IMR-90 (cell line): ENCODE results near the gene TNFRSF11A. TPM values are rescaled to one million over a fixed set of nuclear protein-coding genes. Genes with fewer than 3 reads are reported as not detected.

Source experiments
- ATAC-seq: fragments of 200-7000 bp; cut with Tn5 transposase; 2 replicates; pipeline ENCODE4 v1.9.1; 2020; ENCODE audit warnings: low read depth, mild to moderate bottlenecking, moderate library complexity
- BruUV-seq: library from RNA; stranded (reverse); fragments of 400-500 nt; replicated peaks from 2 replicates; lab custom pipeline; 2021; lab: Mats Ljungman, UMichigan
- CTCF ChIA-PET: fragments of 300-600 bp; formaldehyde crosslinking; extraction: SDS; loops from one replicate; lab custom pipeline; 2021; ENCODE audit warnings: antibody characterized with exemption; lab: Yijun Ruan, JAX
- POLR2A ChIA-PET: fragments of 300-600 bp; sonication (Branson Sonifier 250); formaldehyde crosslinking; loops from one replicate; lab custom pipeline; 2022; ENCODE audit warnings: antibody characterized with exemption; ENCODE audit not compliant: unreplicated experiment; lab: Charles Lee
- DNase-seq: peaks from one replicate; pipeline ENCODE4 v3.0.0; 2013
- H2AFZ ChIP-seq: replicated peaks from 2 replicates; pipeline ENCODE3; 2013; ENCODE audit warnings: low read length, mild to moderate bottlenecking; ENCODE audit not compliant: poor library complexity
- H2AK5ac ChIP-seq: 2 replicates; pipeline ENCODE4 v1.6.1; 2013; ENCODE audit warnings: low read depth, low read length, inconsistent platforms
- H2AK9ac ChIP-seq: replicated peaks from 2 replicates; pipeline ENCODE3; 2013; ENCODE audit warnings: mild to moderate bottlenecking, low read depth, low read length, moderate library complexity; ENCODE audit not compliant: poor library complexity
- H2BK120ac ChIP-seq: 2 replicates; pipeline ENCODE4 v1.6.1; 2013; ENCODE audit warnings: low read depth, low read length, inconsistent platforms
- H2BK15ac ChIP-seq: 3 replicates; pipeline ENCODE4 v1.6.1; 2013; ENCODE audit warnings: low read depth, low read length, inconsistent platforms
- H2BK20ac ChIP-seq: 2 replicates; pipeline ENCODE4 v1.6.1; 2013; ENCODE audit warnings: low read depth, mild to moderate bottlenecking, inconsistent platforms, low read length, moderate library complexity
- H2BK5ac ChIP-seq: 2 replicates; pipeline ENCODE4 v1.6.1; 2013; ENCODE audit warnings: mild to moderate bottlenecking, low read depth, low read length, inconsistent platforms; ENCODE audit not compliant: poor library complexity, severe bottlenecking
- H3K14ac ChIP-seq: replicated peaks from 2 replicates; pipeline ENCODE4 v1.6.1; 2013; ENCODE audit warnings: low read depth, low read length, inconsistent platforms
- H3K18ac ChIP-seq: 2 replicates; pipeline ENCODE4 v1.6.1; 2013; ENCODE audit warnings: low read depth, low read length, control low read depth
- H3K23ac ChIP-seq: 2 replicates; pipeline ENCODE4 v1.6.1; 2013; ENCODE audit warnings: low read depth, low read length, inconsistent platforms
- H3K27ac ChIP-seq: 2 replicates; pipeline ENCODE4 v1.5.1; 2013; ENCODE audit warnings: mild to moderate bottlenecking, control low read depth, low read length; ENCODE audit not compliant: insufficient read depth
- H3K27me3 ChIP-seq: 2 replicates; pipeline ENCODE4 v1.6.1; 2013; ENCODE audit warnings: low read length; ENCODE audit not compliant: control insufficient read depth, insufficient read depth
- H3K36me3 ChIP-seq: 2 replicates; pipeline ENCODE4 v1.6.1; 2013; ENCODE audit warnings: low read length, mixed read lengths; ENCODE audit not compliant: control insufficient read depth, insufficient read depth
- H3K4ac ChIP-seq: 2 replicates; pipeline ENCODE4 v1.6.1; 2013; ENCODE audit warnings: low read depth, low read length, inconsistent platforms
- H3K4me1 ChIP-seq: 2 replicates; pipeline ENCODE4 v1.6.1; 2013; ENCODE audit warnings: low read length, mixed read lengths; ENCODE audit not compliant: control insufficient read depth, insufficient read depth
- H3K4me2 ChIP-seq: 2 replicates; pipeline ENCODE4 v1.6.1; 2013; ENCODE audit warnings: low read depth, mild to moderate bottlenecking, control low read depth, low read length, moderate library complexity
- H3K4me3 ChIP-seq: 2 replicates; pipeline ENCODE4 v1.5.1; 2013; ENCODE audit warnings: low read depth, mild to moderate bottlenecking, control low read depth, low read length, moderate library complexity; ENCODE audit not compliant: insufficient read depth
- H3K56ac ChIP-seq: 2 replicates; pipeline ENCODE4 v1.6.1; 2013; ENCODE audit warnings: low read length, inconsistent platforms; ENCODE audit not compliant: insufficient read depth; ENCODE audit errors: extremely low read depth
- H3K79me1 ChIP-seq, 2 experiments: 2 replicates each; pipeline ENCODE4 v1.6.1; 2013; ENCODE audit warnings: low read length in 2 of 2, inconsistent platforms in 1 of 2, low read depth in 1 of 2
- H3K9ac ChIP-seq: 2 replicates; pipeline ENCODE4 v1.6.1; 2013; ENCODE audit warnings: low read depth, low read length, control low read depth
- H3K9me1 ChIP-seq: 2 replicates; pipeline ENCODE4 v1.6.1; 2013; ENCODE audit warnings: low read length, inconsistent platforms; ENCODE audit not compliant: insufficient read depth
- H3K9me3 ChIP-seq: 2 replicates; pipeline ENCODE4 v1.6.1; 2013; ENCODE audit warnings: low read length; ENCODE audit not compliant: control insufficient read depth, insufficient read depth
- H4K20me1 ChIP-seq: 2 replicates; pipeline ENCODE4 v1.6.1; 2013; ENCODE audit warnings: low read length, inconsistent platforms; ENCODE audit not compliant: insufficient read depth
- H4K5ac ChIP-seq: 2 replicates; pipeline ENCODE4 v1.6.1; 2013; ENCODE audit warnings: mild to moderate bottlenecking, low read depth, low read length, control low read depth
- H4K8ac ChIP-seq, 2 experiments: 2 replicates each; pipeline ENCODE4 v1.6.1; 2013; ENCODE audit warnings: low read depth in 2 of 2, low read length in 2 of 2, control low read depth in 1 of 2, inconsistent platforms in 1 of 2
- H4K91ac ChIP-seq: 2 replicates; pipeline ENCODE4 v1.6.1; 2013; ENCODE audit warnings: low read depth, low read length, inconsistent platforms; ENCODE audit not compliant: insufficient read depth
- MAFK ChIP-seq: IDR thresholded peaks from 2 replicates; pipeline ENCODE4 v1.6.1; 2012; ENCODE audit warnings: low read depth, low read length, improper control_type of control experiment
- WGBS, 2 experiments: methylation state at CpG; one replicate each; pipeline versions ENCODE4 v1.1.5 to v1.1.7; 2013; ENCODE audit warnings: missing lambda C conversion rate in 2 of 2; ENCODE audit not compliant: insufficient read length in 1 of 2; ENCODE audit errors: extremely low coverage in 2 of 2; 5-methylcytosine and 5-hydroxymethylcytosine counted together
- dilution Hi-C: fragments of 300-500 bp; cut with HindIII; formaldehyde crosslinking; loops from one replicate; pipeline ENCODE4 v1.14.3; 2018; ENCODE audit warnings: low sequenced_read_pairs; ENCODE audit not compliant: unreplicated experiment
- in situ Hi-C: fragments of 300-500 bp; cut with MboI; formaldehyde crosslinking; loops from 3 replicates; pipeline ENCODE4 v1.14.3; 2019; ENCODE audit warnings: low sequenced_read_pairs, inconsistent platforms, mixed read lengths
- intact Hi-C: fragments of 100-400 bp; cut with micrococcal nuclease; formaldehyde crosslinking; loops from 2 replicates; pipeline ENCODE4 v1.10.0; 2022
- polyA plus RNA-seq, 3 experiments: library from polyadenylated mRNA; depleted of rRNA; stranded (reverse); fragments of >200 nt; gene quantifications; 2 replicates each; pipeline ENCODE4 v1.2.3, GENCODE V29; 2012; ENCODE audit warnings: low replicate concordance in 1 of 3
- total RNA-seq: library from RNA; depleted of rRNA; stranded (reverse); fragments of >200 nt; gene quantifications from 2 replicates; pipeline ENCODE4 v1.2.3, GENCODE V29; 2012

Gene TNFRSF11A
- total and polyA plus RNA-seq, 2 of the 4 experiments (the other 2 are of a cell fraction): under 0.01 TPM; not detected in 1

- Histone ChIP-seq H4K5ac (no peak overlapping the region), H3K27ac (no peak overlapping the region), H2BK5ac (no peak overlapping the region), H3K79me1 (no peaks in the 10 kb centered on the region), H3K9me3 (no peaks in the 10 kb centered on the region), H2AFZ (no peak overlapping the region), H4K8ac (no peak overlapping the region), H4K91ac (no peak overlapping the region), H2BK120ac (no peak overlapping the region), H3K23ac (no peak overlapping the region), H3K56ac (no peak overlapping the region), H2BK20ac (no peak overlapping the region), H3K9ac (no peak overlapping the region), H2AK9ac (no peak overlapping the region), H3K4me2 (no peak overlapping the region), H3K4me1 (peaks cover 4% of the 10 kb centered on the region), H2AK5ac (no peak overlapping the region), H3K18ac (no peak overlapping the region), H3K36me3 (no peaks in the 10 kb centered on the region), H3K14ac (no peak overlapping the region), H3K4ac (no peak overlapping the region), H3K27me3 (peaks cover 35% of the 10 kb centered on the region), H2BK15ac (no peak overlapping the region), H3K4me3 (no peak overlapping the region), H4K20me1 (no peaks in the 10 kb centered on the region), H3K9me1 (peaks cover 3% of the 10 kb centered on the region; the same call in 1 of the 2 replicates)
- POLR2A ChIA-PET: no interaction called here
- ATAC-seq (no peak), DNase-seq (no peak)
- no TSS peak for BruUV-seq
- intact Hi-C loops (no loop called here), in situ Hi-C loops (no loop called here), dilution Hi-C loops (no loop called here)
- CTCF ChIA-PET: interaction anchor here (0.6 to 0.8 kb wide), 2 partner anchors 11 to 676 kb away, joined by 3 read pairs; no protein-coding TSS in a partner anchor
- 57% methylated on average over 3 of the region's 9 CpGs; no CpG with 5 or more reads in 1 of the 2 experiments for WGBS, 2 experiments
- no peak for TF ChIP-seq MAFK
Measured at GRCh38 chr18:62340996-62341395, 15.9 kb downstream of the TNFRSF11A start.
